ENCODE data around the gene HSD17B8. TPM values are rescaled to one million over a fixed set of nuclear protein-coding genes. Genes with fewer than 3 reads are reported as not detected.

HSD17B8 gene
- total and polyA plus RNA-seq, 4 donors, result 2.7 to 8.8 (median 4.4) TPM

DNA sequence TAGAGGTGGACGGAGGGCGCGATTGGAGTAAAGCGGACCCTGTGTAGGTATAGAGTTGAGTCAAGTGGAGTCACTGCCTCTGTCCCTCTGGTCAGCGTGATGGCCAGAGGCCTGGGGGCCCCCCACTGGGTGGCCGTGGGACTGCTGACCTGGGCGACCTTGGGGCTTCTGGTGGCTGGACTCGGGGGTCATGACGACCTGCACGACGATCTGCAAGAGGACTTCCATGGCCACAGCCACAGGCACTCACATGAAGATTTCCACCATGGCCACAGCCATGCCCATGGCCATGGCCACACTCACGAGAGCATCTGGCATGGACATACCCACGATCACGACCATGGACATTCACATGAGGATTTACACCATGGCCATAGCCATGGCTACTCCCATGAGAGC, 3.3 kb upstream of the HSD17B8 start:
- peak overlapping the region; percentile 23 to 64 for H3K27ac ChIP-seq (ENCODE audit: low read depth in 1 of 2, low read length in 2 of 2)
- H3K27me3 ChIP-seq (ENCODE audit: control insufficient read depth in 1 of 2, insufficient read depth in 2 of 2, low read length in 1 of 2), result no peaks in the 10 kb centered on the region
- H3K36me3 ChIP-seq (ENCODE audit: control insufficient read depth in 1 of 2, insufficient read depth in 2 of 2, low read length in 1 of 2), result peaks cover 0 to 3% of the 10 kb centered on the region in 2 donors
- 1% methylated on average over 14 of the region's 14 CpGs for WGBS, 2 donors
- no peaks in the 10 kb centered on the region for H3K4me1 ChIP-seq (ENCODE audit: control insufficient read depth in 1 of 2, insufficient read depth in 2 of 2, low read length in 2 of 2)
- intact Hi-C loops (cut with DNase I), result loop anchor here in 1 of 2 donors (2.0 to 10.0 kb wide), 6 partner anchors 48 to 1796 kb away; partner anchors contain the start of genes BRD2, CUTA, GPSM3 and MICA
- H3K9me3 ChIP-seq (ENCODE audit: control insufficient read depth, low read length), result no peaks in the 10 kb centered on the region
- ATAC-seq (ENCODE audit: low FRiP score) (no peak), DNase-seq (no peak)
- peak overlapping the region; percentile 46 to 72 for H3K4me3 ChIP-seq (ENCODE audit: low read length in 2 of 2)

DNA sequence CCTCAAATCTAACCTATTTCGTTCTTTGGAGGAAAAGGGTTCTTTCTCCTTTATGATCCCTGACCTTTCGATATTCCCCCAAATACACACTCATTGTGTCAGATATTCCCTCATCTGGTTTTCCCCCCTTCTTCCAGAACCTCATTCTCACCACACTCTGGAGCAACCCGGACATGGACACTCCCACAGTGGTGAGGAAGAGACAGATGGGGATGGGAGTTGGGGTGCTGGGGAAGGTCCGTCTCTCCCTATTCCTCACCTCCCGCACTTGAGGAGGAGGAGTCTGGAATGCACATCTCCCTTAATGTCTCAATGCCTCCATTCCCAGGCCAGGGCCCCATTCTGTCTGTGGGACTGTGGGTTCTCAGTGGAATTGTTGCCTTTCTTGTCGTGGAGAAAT, 2.5 kb upstream of the HSD17B8 start:
- Histone ChIP-seq H3K36me3 (ENCODE audit: control insufficient read depth in 1 of 2, insufficient read depth in 2 of 2, low read length in 1 of 2) (peaks cover 0 to 3% of the 10 kb centered on the region in 2 donors), H3K27ac (ENCODE audit: low read depth in 1 of 2, low read length in 2 of 2) (no peak overlapping the region), H3K4me3 (ENCODE audit: low read length in 2 of 2) (peak overlapping the region in 1 of 2 donors; percentile 72), H3K4me1 (ENCODE audit: control insufficient read depth in 1 of 2, insufficient read depth in 2 of 2, low read length in 2 of 2) (no peaks in the 10 kb centered on the region), H3K27me3 (ENCODE audit: control insufficient read depth in 1 of 2, insufficient read depth in 2 of 2, low read length in 1 of 2) (no peaks in the 10 kb centered on the region), H3K9me3 (ENCODE audit: control insufficient read depth, low read length) (no peaks in the 10 kb centered on the region)
- intact Hi-C loops (cut with DNase I), result loop anchor here in 1 of 2 donors (2.0 to 10.0 kb wide), 6 partner anchors 47 to 1797 kb away; partner anchors contain the start of genes BRD2, CUTA, GPSM3 and MICA
- no peak for ATAC-seq (ENCODE audit: low FRiP score)
- DNase-seq, result no peak
- 68 to 69% methylated on average over 6 of the region's 6 CpGs for WGBS, 2 donors

DNA sequence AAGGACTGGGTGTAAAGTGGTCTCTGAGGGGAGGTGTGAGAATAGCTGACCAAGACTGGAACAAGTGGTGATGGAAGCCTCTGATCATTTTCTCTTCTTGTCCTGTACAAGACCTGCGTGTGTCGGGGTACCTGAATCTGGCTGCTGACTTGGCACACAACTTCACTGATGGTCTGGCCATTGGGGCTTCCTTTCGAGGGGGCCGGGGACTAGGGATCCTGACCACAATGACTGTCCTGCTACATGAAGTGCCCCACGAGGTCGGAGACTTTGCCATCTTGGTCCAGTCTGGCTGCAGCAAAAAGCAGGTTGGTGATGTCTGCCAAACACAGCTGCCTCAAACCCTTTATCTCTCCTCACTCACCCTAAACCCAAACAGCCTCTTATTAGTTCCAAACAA, 1.7 kb upstream of the HSD17B8 start:
- Histone ChIP-seq H3K9me3 (ENCODE audit: control insufficient read depth, low read length) (no peaks in the 10 kb centered on the region), H3K4me3 (ENCODE audit: low read length in 2 of 2) (no peak overlapping the region), H3K27me3 (ENCODE audit: control insufficient read depth in 1 of 2, insufficient read depth in 2 of 2, low read length in 1 of 2) (no peaks in the 10 kb centered on the region), H3K36me3 (ENCODE audit: control insufficient read depth in 1 of 2, insufficient read depth in 2 of 2, low read length in 1 of 2) (peaks cover 0 to 3% of the 10 kb centered on the region in 2 donors), H3K4me1 (ENCODE audit: control insufficient read depth in 1 of 2, insufficient read depth in 2 of 2, low read length in 2 of 2) (no peaks in the 10 kb centered on the region), H3K27ac (ENCODE audit: low read depth in 1 of 2, low read length in 2 of 2) (no peak overlapping the region)
- intact Hi-C loops (cut with DNase I), result loop anchor here in 1 of 2 donors (5.0 to 10.0 kb wide), 5 partner anchors 212 to 1798 kb away; partner anchors contain the start of genes BRD2, CUTA, GPSM3 and MICA
- ATAC-seq (ENCODE audit: low FRiP score), result no peak
- no peak for DNase-seq
- 81% methylated on average over 6 of the region's 6 CpGs for WGBS, 2 donors

DNA sequence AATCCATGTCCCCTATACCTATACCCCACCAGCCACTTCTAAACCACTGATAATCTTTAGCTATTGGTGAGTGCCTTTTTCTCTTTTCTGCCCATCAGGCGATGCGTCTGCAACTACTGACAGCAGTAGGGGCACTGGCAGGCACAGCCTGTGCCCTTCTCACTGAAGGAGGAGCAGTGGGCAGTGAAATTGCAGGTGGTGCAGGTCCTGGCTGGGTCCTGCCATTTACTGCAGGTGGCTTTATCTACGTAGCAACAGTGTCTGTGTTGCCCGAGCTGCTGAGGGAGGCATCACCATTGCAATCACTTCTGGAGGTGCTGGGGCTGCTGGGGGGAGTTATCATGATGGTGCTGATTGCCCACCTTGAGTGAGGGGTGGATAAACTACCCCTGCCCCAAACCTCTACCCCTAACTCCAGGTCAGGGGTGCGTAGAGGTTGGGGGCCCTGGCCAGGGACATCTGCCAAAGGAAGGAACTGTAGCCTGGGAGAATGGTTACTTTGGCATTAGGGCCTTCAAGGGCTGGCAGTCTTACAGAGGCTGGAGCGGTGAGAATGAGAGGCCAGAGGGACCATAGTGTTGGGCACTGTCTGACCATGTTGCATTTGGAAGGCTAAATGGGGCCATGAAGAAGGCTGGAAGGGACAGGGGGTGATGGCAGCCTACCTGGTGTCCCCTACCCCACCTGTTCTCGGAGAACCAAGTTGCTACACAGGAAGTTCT, 851 bp upstream of the HSD17B8 start:
- WGBS, 2 donors, result 63% methylated on average over 7 of the region's 7 CpGs
- DNase-seq, result no peak
- intact Hi-C loops (cut with DNase I), result loop anchor here in 1 of 2 donors (5.0 to 10.0 kb wide), 5 partner anchors 211 to 1799 kb away; partner anchors contain the start of genes BRD2, CUTA, GPSM3 and MICA
- Histone ChIP-seq H3K4me1 (ENCODE audit: control insufficient read depth in 1 of 2, insufficient read depth in 2 of 2, low read length in 2 of 2) (no peaks in the 10 kb centered on the region), H3K27ac (ENCODE audit: low read depth in 1 of 2, low read length in 2 of 2) (no peak overlapping the region), H3K4me3 (ENCODE audit: low read length in 2 of 2) (no peak overlapping the region), H3K9me3 (ENCODE audit: control insufficient read depth, low read length) (no peaks in the 10 kb centered on the region), H3K27me3 (ENCODE audit: control insufficient read depth in 1 of 2, insufficient read depth in 2 of 2, low read length in 1 of 2) (no peaks in the 10 kb centered on the region), H3K36me3 (ENCODE audit: control insufficient read depth in 1 of 2, insufficient read depth in 2 of 2, low read length in 1 of 2) (peaks cover 0 to 3% of the 10 kb centered on the region in 2 donors)
- no peak for ATAC-seq (ENCODE audit: low FRiP score)

DNA sequence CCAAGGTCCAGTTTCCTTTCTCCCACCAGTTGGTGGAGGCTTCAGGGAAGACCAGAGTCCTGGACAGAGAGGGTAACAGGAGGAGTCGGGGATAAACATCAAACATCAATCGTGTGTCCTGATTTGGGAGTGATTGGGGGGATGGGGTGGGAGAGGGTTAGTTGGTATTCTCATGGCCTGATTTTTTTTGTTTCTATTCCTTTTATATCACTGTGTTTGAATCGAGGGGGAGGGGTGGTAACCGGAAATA, 365 bp upstream of the HSD17B8 start:
- 5 to 14% methylated on average over 4 of the region's 4 CpGs for WGBS, 2 donors
- intact Hi-C loops (cut with DNase I), result loop anchor here in 1 of 2 donors (5.0 to 10.0 kb wide), 5 partner anchors 211 to 1799 kb away; partner anchors contain the start of genes BRD2, CUTA, GPSM3 and MICA
- DNase-seq (no peak), ATAC-seq (ENCODE audit: low FRiP score) (no peak)
- Histone ChIP-seq H3K36me3 (ENCODE audit: control insufficient read depth in 1 of 2, insufficient read depth in 2 of 2, low read length in 1 of 2) (peaks cover 0 to 3% of the 10 kb centered on the region in 2 donors), H3K4me3 (ENCODE audit: low read length in 2 of 2) (no peak overlapping the region), H3K9me3 (ENCODE audit: control insufficient read depth, low read length) (no peaks in the 10 kb centered on the region), H3K27ac (ENCODE audit: low read depth in 1 of 2, low read length in 2 of 2) (no peak overlapping the region), H3K27me3 (ENCODE audit: control insufficient read depth in 1 of 2, insufficient read depth in 2 of 2, low read length in 1 of 2) (no peaks in the 10 kb centered on the region), H3K4me1 (ENCODE audit: control insufficient read depth in 1 of 2, insufficient read depth in 2 of 2, low read length in 2 of 2) (no peaks in the 10 kb centered on the region)

DNA sequence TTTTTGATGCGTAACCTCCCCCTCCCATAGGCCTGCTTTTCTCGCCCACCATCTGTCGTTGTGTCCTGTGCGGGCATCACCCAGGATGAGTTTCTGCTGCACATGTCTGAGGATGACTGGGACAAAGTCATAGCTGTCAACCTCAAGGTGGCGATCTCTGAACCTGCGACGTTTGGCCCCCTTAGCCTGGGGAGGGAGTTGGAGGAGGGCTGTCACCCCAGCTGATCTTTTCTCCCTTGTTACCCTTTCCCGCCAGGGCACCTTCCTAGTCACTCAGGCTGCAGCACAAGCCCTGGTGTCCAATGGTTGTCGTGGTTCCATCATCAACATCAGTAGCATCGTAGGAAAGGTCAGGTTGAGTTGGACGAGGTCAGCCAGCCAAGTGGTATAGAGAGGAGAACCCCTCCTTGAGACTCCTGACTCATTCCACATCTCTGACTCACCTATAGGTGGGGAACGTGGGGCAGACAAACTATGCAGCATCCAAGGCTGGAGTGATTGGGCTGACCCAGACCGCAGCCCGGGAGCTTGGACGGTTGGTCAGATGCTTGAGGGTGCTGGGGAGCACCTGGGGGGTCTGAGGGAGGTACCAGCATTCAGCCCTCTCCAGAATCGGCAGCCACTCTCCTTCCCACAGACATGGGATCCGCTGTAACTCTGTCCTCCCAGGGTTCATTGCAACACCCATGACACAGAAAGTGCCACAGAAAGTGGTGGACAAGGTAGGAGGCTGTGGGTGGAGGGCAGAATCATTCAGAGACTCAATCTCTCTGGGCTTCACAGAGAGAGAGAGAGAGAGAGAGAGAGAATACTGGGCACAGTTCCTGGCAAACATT, 954 bp downstream of the HSD17B8 start:
- no peak for DNase-seq
- WGBS, 2 donors, result 61 to 65% methylated on average over 17 of the region's 17 CpGs
- no peaks in the 10 kb centered on the region for H3K4me1 ChIP-seq (ENCODE audit: control insufficient read depth in 1 of 2, insufficient read depth in 2 of 2, low read length in 2 of 2)
- H3K9me3 ChIP-seq (ENCODE audit: control insufficient read depth, low read length), result no peaks in the 10 kb centered on the region
- peaks cover 0 to 3% of the 10 kb centered on the region in 2 donors for H3K36me3 ChIP-seq (ENCODE audit: control insufficient read depth in 1 of 2, insufficient read depth in 2 of 2, low read length in 1 of 2)
- no peaks in the 10 kb centered on the region for H3K27me3 ChIP-seq (ENCODE audit: control insufficient read depth in 1 of 2, insufficient read depth in 2 of 2, low read length in 1 of 2)
- no peak overlapping the region for H3K27ac ChIP-seq (ENCODE audit: low read depth in 1 of 2, low read length in 2 of 2)
- no peak for ATAC-seq (ENCODE audit: low FRiP score)
- H3K4me3 ChIP-seq (ENCODE audit: low read length in 2 of 2), result no peak overlapping the region
- intact Hi-C loops (cut with DNase I), result loop anchor here in 1 of 2 donors (10.0 kb wide), 4 partner anchors 209 to 1801 kb away; partner anchors contain the start of genes CUTA, GPSM3, MICA and PBX2

DNA sequence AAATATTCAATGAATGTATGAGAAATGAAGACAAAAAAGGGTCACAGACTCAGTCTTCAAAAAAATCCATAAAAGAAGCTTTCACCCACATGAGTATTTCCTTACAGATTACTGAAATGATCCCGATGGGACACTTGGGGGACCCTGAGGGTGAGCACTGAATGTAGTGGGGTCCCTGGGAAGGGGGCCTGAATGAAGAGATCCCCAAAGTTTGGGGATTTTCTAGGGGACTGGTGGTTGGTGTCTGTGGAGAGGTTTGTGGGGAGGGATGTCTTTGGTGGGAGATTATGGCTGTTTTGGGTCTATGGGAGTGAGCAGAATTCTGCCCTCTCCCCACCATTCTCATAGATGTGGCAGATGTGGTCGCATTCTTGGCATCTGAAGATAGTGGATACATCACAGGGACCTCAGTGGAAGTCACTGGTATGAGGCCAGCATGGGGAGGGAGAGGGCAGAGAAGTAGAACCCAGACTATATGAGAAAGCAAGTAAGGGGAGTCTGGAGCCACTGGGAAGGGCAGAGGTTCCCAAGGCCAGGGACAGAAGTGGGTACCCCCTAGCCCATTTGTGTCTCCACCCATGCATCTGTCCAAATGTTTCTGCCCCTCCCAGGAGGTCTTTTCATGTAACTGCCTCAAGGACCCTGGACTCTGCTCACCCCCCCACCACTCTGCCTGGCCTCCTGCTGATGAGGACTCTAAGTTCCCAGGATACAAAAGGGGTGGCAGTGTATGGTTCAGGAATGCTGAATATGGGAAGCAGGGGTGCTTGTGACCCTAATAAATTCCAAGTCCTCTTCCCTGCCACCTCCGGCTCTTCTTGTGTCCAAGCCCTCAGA, 1.8 kb downstream of the HSD17B8 start:
- no peak overlapping the region for H3K27ac ChIP-seq (ENCODE audit: low read depth in 1 of 2, low read length in 2 of 2)
- H3K27me3 ChIP-seq (ENCODE audit: control insufficient read depth in 1 of 2, insufficient read depth in 2 of 2, low read length in 1 of 2), result no peaks in the 10 kb centered on the region
- H3K9me3 ChIP-seq (ENCODE audit: control insufficient read depth, low read length), result no peaks in the 10 kb centered on the region
- no peaks in the 10 kb centered on the region for H3K4me1 ChIP-seq (ENCODE audit: control insufficient read depth in 1 of 2, insufficient read depth in 2 of 2, low read length in 2 of 2)
- H3K4me3 ChIP-seq (ENCODE audit: low read length in 2 of 2), result no peak overlapping the region
- H3K36me3 ChIP-seq (ENCODE audit: control insufficient read depth in 1 of 2, insufficient read depth in 2 of 2, low read length in 1 of 2), result peaks cover 0 to 3% of the 10 kb centered on the region in 2 donors
- intact Hi-C loops (cut with DNase I), result loop anchor here in 1 of 2 donors (10.0 kb wide), 4 partner anchors 209 to 1801 kb away; partner anchors contain the start of genes CUTA, GPSM3, MICA and PBX2
- no peak for ATAC-seq (ENCODE audit: low FRiP score)
- 67 to 86% methylated on average over 3 of the region's 3 CpGs for WGBS, 2 donors
- no peak for DNase-seq
